K562 (cell line): ENCODE data around the gene VGLL4. TPM values are rescaled to one million over a fixed set of nuclear protein-coding genes. Genes with fewer than 3 reads are reported as not detected.

ENCODE experiments used
- ATAC-seq: fragments of 200-7000 bp; cut with Tn5 transposase; 3 replicates; pipeline ENCODE4 v1.9.1; 2020; ENCODE audit warnings: moderate library complexity
- BruUV-seq: library from RNA; stranded (reverse); fragments of 400-500 nt; replicated peaks from 2 replicates; lab custom pipeline; 2021; lab: Mats Ljungman, UMichigan
- CTCF ChIA-PET: fragments of 300-600 bp; formaldehyde crosslinking; extraction: SDS; loops from one replicate; lab custom pipeline; 2021; ENCODE audit warnings: low intra/inter-chr PET ratio; lab: Yijun Ruan, JAX
- POLR2A ChIA-PET: fragments of 300-600, 350-650 bp; sonication (Branson Sonifier 250); formaldehyde crosslinking; extraction: SDS; loops from one replicate; lab custom pipeline; 2021; ENCODE audit warnings: antibody characterized with exemption, inconsistent platforms; lab: Yijun Ruan, JAX
- DNase-seq, 4 experiments: peaks; one replicate each; pipeline versions ENCODE4 v3.0.0 to v3.0.0-alpha.2; 2011 to 2018; ENCODE audit warnings: low spot score in 3 of 4, mixed read lengths in 3 of 4; ENCODE audit errors: extremely low read depth in 1 of 4
- FAIRE-seq: peaks from 2 replicates; lab custom pipeline; 2011; peaks lifted over from hg19 to GRCh38; lab: Jason Lieb, UNC
- H2AFZ ChIP-seq: 2 replicates; pipeline ENCODE4 v1.6.0; 2011; ENCODE audit warnings: low read depth, low read length, control low read depth, inconsistent platforms
- H3K27ac ChIP-seq: fragments of 200-600 bp; 3 replicates; pipeline ENCODE4 v1.8.0; 2011; ENCODE audit warnings: low read depth, mild to moderate bottlenecking, control low read depth, inconsistent platforms, low read length, moderate library complexity, mixed read lengths; ENCODE audit errors: extremely low read depth
- H3K27me3 ChIP-seq, 2 experiments: fragments of 300-600 bp in 1 of 2; 2 replicates in 1 of 2; 3 replicates in 1 of 2; pipeline versions ENCODE4 v1.6.0 to v1.8.0; 2011; ENCODE audit warnings: inconsistent platforms in 2 of 2, low read length in 2 of 2, mild to moderate bottlenecking in 1 of 2, mixed read lengths in 1 of 2, moderate library complexity in 1 of 2; ENCODE audit not compliant: control insufficient read depth in 2 of 2, insufficient read depth in 2 of 2
- H3K36me3 ChIP-seq: fragments of 300-600 bp; 3 replicates; pipeline ENCODE4 v1.8.0; 2011; ENCODE audit warnings: mild to moderate bottlenecking, low read length, inconsistent platforms; ENCODE audit not compliant: control insufficient read depth, insufficient read depth
- H3K4me1 ChIP-seq, 2 experiments: fragments of 200-600 bp in 1 of 2; replicated peaks in 1 of 2; 2 replicates in 1 of 2; 3 replicates in 1 of 2; pipeline versions ENCODE4 v1.5.1 to v1.8.0; 2011; ENCODE audit warnings: inconsistent platforms in 2 of 2, low read length in 2 of 2, mild to moderate bottlenecking in 1 of 2, mixed read lengths in 1 of 2, moderate library complexity in 1 of 2; ENCODE audit not compliant: control insufficient read depth in 2 of 2, insufficient read depth in 2 of 2
- H3K4me2 ChIP-seq: 2 replicates; pipeline ENCODE4 v1.6.1; 2011; ENCODE audit warnings: low read length, control low read depth, inconsistent platforms, mixed read lengths; ENCODE audit not compliant: insufficient read depth
- H3K4me3 ChIP-seq: fragments of 200-600 bp; sonication (generic), shearing (Covaris generic); 2 replicates; pipeline ENCODE4 v1.5.1; 2016; ENCODE audit warnings: control low read depth, inconsistent platforms
- H3K79me2 ChIP-seq: fragments of 200-600 bp; 3 replicates; pipeline ENCODE4 v1.8.0; 2011; ENCODE audit warnings: low read length, inconsistent platforms; ENCODE audit not compliant: control insufficient read depth, insufficient read depth
- H3K9ac ChIP-seq, 2 experiments: 2 replicates each; pipeline versions ENCODE4 v1.6.0 to v1.6.1; 2011; ENCODE audit warnings: low read depth in 2 of 2, low read length in 2 of 2, control low read depth in 1 of 2, inconsistent platforms in 1 of 2, mild to moderate bottlenecking in 1 of 2, mixed read lengths in 1 of 2; ENCODE audit not compliant: insufficient read depth in 1 of 2
- H3K9me1 ChIP-seq: one replicate; pipeline ENCODE4 v1.6.0; 2011; ENCODE audit warnings: inconsistent platforms, mild to moderate bottlenecking, low read length, moderate library complexity; ENCODE audit not compliant: control insufficient read depth, insufficient read depth
- H3K9me3 ChIP-seq: replicated peaks from 2 replicates; pipeline ENCODE4 v1.5.1; 2011; ENCODE audit warnings: low read depth, low read length, inconsistent platforms; ENCODE audit not compliant: control insufficient read depth, insufficient read depth
- H4K20me1 ChIP-seq: replicated peaks from 2 replicates; pipeline ENCODE4 v1.6.1; 2011; ENCODE audit warnings: low read length, inconsistent platforms, mixed read lengths; ENCODE audit not compliant: control insufficient read depth, insufficient read depth
- CSDE1 ChIP-seq, 2 experiments: fragments of 450-650 bp; IDR thresholded peaks; 2 replicates each; pipeline ENCODE4 v1.6.1; 2016; ENCODE audit warnings: mild to moderate bottlenecking in 1 of 2
- ESRRA ChIP-seq: fragments of 450-650 bp; IDR thresholded peaks from 2 replicates; pipeline ENCODE4 v1.6.1; 2014; ENCODE audit warnings: low read depth, mild to moderate bottlenecking, moderate library complexity, borderline replicate concordance
- HDGF ChIP-seq: fragments of 450-650 bp; IDR thresholded peaks from 2 replicates; pipeline ENCODE4 v1.6.1; 2016
- HIVEP1 ChIP-seq: fragments of 250-450 bp; sonication (Bioruptor Pico); IDR thresholded peaks from 2 replicates; pipeline ENCODE4 v1.4.0; 2020; ENCODE audit warnings: mild to moderate bottlenecking
- MTA1 ChIP-seq: fragments of 450-650 bp; IDR thresholded peaks from 2 replicates; pipeline ENCODE4 v1.6.1; 2017; ENCODE audit warnings: borderline replicate concordance
- NONO ChIP-seq, 2 experiments: fragments of 200-400 bp in 1 of 2; fragments of 450-650 bp in 1 of 2; formaldehyde crosslinking in 1 of 2; IDR thresholded peaks; 2 replicates each; pipeline ENCODE4 v1.6.1; 2017; ENCODE audit warnings: low read depth in 2 of 2, mild to moderate bottlenecking in 2 of 2, moderate library complexity in 2 of 2, low read length in 1 of 2
- POLR2AphosphoS2 ChIP-seq: IDR thresholded peaks from 2 replicates; pipeline ENCODE4 v1.6.1; 2012; ENCODE audit warnings: low read length, improper control_type of control experiment
- POLR2H ChIP-seq: IDR thresholded peaks from 2 replicates; pipeline ENCODE4 v1.6.1; 2016; ENCODE audit warnings: missing genetic modification characterization, low read depth, mild to moderate bottlenecking, control low read depth, missing compliant biosample characterization, moderate library complexity
- PPARD ChIP-seq: fragments of 250-450 bp; sonication (Bioruptor Pico); IDR thresholded peaks from 2 replicates; pipeline ENCODE4 v1.8.0; 2022; ENCODE audit warnings: inconsistent platforms, mild to moderate bottlenecking, moderate library complexity
- SMARCE1 ChIP-seq: fragments of 450-650 bp; IDR thresholded peaks from 2 replicates; pipeline ENCODE4 v1.7.1; 2016; ENCODE audit warnings: mild to moderate bottlenecking
- SRSF7 ChIP-seq: fragments of 200-400 bp; formaldehyde crosslinking; optimal IDR thresholded peaks from 2 replicates; pipeline ENCODE3; 2017; ENCODE audit warnings: mild to moderate bottlenecking, low read depth, low read length
- ZC3H11A ChIP-seq: IDR thresholded peaks from 2 replicates; pipeline ENCODE4 v1.6.1; 2012; ENCODE audit warnings: low read depth, low read length, improper control_type of control experiment
- ZNF239 ChIP-seq: fragments of 250-450 bp; sonication (Bioruptor Pico); IDR thresholded peaks from 2 replicates; pipeline ENCODE4 v1.4.0; 2020; ENCODE audit warnings: mild to moderate bottlenecking
- ZNF584 ChIP-seq: fragments of 200-800 bp; sonication (Bioruptor generic); IDR thresholded peaks from 2 replicates; pipeline ENCODE4 v1.6.1; 2016; ENCODE audit warnings: low read depth, mild to moderate bottlenecking, missing genetic modification characterization, missing compliant biosample characterization
- WGBS: fragments of 100-300 bp; shearing (Covaris generic); methylation state at CpG from one replicate; pipeline ENCODE4 v1.1.6; 2016; ENCODE audit warnings: low coverage, mixed read lengths; ENCODE audit not compliant: insufficient coverage; ENCODE audit errors: missing lambda C conversion rate; 5-methylcytosine and 5-hydroxymethylcytosine counted together
- in situ Hi-C: fragments of 300-500 bp; cut with MboI; formaldehyde crosslinking; loops from 4 replicates; pipeline ENCODE4 v1.15.0; 2018; ENCODE audit warnings: inconsistent platforms, mixed read lengths
- intact Hi-C: fragments of 100-400 bp; cut with micrococcal nuclease; formaldehyde crosslinking; loops from 2 replicates; pipeline ENCODE4 v1.14.2; 2022
- polyA plus RNA-seq, 8 experiments: library from polyadenylated mRNA; depleted of rRNA in 4 of 8; stranded (reverse) in 5 of 8; unstranded in 3 of 8; fragments of >200 nt; fragmentation: Nextera tagmentation in 2 of 8; fragmentation: Illumina TruSeq in 1 of 8; extraction: Ambion mirVana in 2 of 8; extraction: Trizol in 1 of 8; gene quantifications; 2 replicates each; pipeline versions ENCODE4 v1.2.1 to v1.2.3, GENCODE V29; 2011 to 2014; ENCODE audit warnings: inconsistent platforms in 1 of 8, missing spikeins in 1 of 8
- total RNA-seq, 7 experiments: library from RNA; depleted of rRNA in 6 of 7; stranded (reverse); fragments of >200 nt in 6 of 7; fragmentation: Illumina TruSeq in 2 of 7; extraction: Trizol in 2 of 7; gene quantifications; 2 replicates each; pipeline versions ENCODE4 v1.2.1 to v1.2.3, GENCODE V29; 2011 to 2021; ENCODE audit warnings: low replicate concordance in 1 of 7
- TF ChIP-seq, protein P1 (sequence below): fragments of 200-400 bp; formaldehyde crosslinking; IDR thresholded peaks from 2 replicates; pipeline ENCODE4 v1.6.1; 2017; ENCODE audit warnings: mild to moderate bottlenecking, low read depth, low read length, moderate library complexity
- TF ChIP-seq, protein P2 (sequence below): fragments of 250-450 bp; sonication (Bioruptor Pico); IDR thresholded peaks from 2 replicates; pipeline ENCODE4 v1.8.0; 2022; ENCODE audit warnings: inconsistent platforms, mild to moderate bottlenecking, moderate library complexity, borderline replicate concordance
- TF ChIP-seq, protein P3 (sequence below): fragments of 450-650 bp; IDR thresholded peaks from 2 replicates; pipeline ENCODE4 v1.6.1; 2016

Gene VGLL4
- total and polyA plus RNA-seq, 9 of the 15 experiments (the other 6 are each of a cell fraction or from before 2014, with no cell fraction given), result 0.27 to 10.9 (median 8.6) TPM

DNA sequence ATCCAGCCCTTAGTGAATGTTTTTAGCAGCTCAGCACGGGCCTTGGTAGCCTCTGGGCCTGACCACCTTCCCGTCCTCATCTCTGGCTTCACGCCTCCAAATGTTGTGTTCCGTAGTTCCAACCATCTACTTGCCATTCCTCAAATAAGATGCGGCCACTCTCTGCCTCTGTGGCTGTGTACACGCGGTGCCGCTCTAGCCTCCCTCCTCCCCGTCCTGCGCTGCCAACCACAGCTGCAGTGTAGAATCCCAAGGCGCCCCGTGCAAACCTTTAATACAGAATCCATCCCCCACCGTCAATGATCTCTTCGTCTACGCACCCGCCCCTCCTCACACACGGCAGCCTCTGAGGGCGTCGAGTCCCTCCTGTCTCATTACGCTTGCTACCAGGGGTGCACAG lies 77.2 kb downstream of the VGLL4 start:
- intact Hi-C loops (no loop called here), in situ Hi-C loops (no loop called here)
- ChIA-PET CTCF (no interaction called here), POLR2A (interaction anchor here (0.6 to 1.8 kb wide), 3 partner anchors 8 to 224 kb away, joined by 3 to 4 read pairs (median 3); no protein-coding TSS in a partner anchor)
- TF ChIP-seq CSDE1 (IDR thresholded peaks at IDR 0.05) (no peak), MTA1 (no peak), PPARD (CRISPR knock-in tag) (no peak), POLR2H (tag) (no peak), SRSF7 (no peak), ZNF239 (no peak), ZC3H11A (no peak), HIVEP1 (CRISPR knock-in tag) (no peak), HDGF (no peak), POLR2AphosphoS2 (no peak), SMARCE1 (no peak), NONO (IDR thresholded peaks at IDR 0.05; ENCODE audit: low read depth in 2 of 2, low read length in 1 of 2) (no peak), ZNF584 (CRISPR knock-in tag) (no peak), ESRRA (no peak)
- TF ChIP-seq, protein P1, sequence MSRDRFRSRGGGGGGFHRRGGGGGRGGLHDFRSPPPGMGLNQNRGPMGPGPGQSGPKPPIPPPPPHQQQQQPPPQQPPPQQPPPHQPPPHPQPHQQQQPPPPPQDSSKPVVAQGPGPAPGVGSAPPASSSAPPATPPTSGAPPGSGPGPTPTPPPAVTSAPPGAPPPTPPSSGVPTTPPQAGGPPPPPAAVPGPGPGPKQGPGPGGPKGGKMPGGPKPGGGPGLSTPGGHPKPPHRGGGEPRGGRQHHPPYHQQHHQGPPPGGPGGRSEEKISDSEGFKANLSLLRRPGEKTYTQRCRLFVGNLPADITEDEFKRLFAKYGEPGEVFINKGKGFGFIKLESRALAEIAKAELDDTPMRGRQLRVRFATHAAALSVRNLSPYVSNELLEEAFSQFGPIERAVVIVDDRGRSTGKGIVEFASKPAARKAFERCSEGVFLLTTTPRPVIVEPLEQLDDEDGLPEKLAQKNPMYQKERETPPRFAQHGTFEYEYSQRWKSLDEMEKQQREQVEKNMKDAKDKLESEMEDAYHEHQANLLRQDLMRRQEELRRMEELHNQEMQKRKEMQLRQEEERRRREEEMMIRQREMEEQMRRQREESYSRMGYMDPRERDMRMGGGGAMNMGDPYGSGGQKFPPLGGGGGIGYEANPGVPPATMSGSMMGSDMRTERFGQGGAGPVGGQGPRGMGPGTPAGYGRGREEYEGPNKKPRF, result no peak
- TF ChIP-seq, protein P2, sequence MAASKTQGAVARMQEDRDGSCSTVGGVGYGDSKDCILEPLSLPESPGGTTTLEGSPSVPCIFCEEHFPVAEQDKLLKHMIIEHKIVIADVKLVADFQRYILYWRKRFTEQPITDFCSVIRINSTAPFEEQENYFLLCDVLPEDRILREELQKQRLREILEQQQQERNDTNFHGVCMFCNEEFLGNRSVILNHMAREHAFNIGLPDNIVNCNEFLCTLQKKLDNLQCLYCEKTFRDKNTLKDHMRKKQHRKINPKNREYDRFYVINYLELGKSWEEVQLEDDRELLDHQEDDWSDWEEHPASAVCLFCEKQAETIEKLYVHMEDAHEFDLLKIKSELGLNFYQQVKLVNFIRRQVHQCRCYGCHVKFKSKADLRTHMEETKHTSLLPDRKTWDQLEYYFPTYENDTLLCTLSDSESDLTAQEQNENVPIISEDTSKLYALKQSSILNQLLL (CRISPR knock-in tag), result no peak
- TF ChIP-seq, protein P3, sequence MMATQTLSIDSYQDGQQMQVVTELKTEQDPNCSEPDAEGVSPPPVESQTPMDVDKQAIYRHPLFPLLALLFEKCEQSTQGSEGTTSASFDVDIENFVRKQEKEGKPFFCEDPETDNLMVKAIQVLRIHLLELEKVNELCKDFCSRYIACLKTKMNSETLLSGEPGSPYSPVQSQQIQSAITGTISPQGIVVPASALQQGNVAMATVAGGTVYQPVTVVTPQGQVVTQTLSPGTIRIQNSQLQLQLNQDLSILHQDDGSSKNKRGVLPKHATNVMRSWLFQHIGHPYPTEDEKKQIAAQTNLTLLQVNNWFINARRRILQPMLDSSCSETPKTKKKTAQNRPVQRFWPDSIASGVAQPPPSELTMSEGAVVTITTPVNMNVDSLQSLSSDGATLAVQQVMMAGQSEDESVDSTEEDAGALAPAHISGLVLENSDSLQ, result no peak
- Histone ChIP-seq H3K4me3 (no peak overlapping the region), H3K27me3 (peaks cover 0 to 14% of the 10 kb centered on the region in 2 experiments; a peak in 1 of 5 replicates), H3K4me2 (no peak overlapping the region), H2AFZ (no peak overlapping the region), H3K4me1 (peaks cover 0 to 10% of the 10 kb centered on the region in 2 experiments; a peak in 1 of 5 replicates), H4K20me1 (peaks cover 14% of the 10 kb centered on the region), H3K27ac (no peak overlapping the region), H3K36me3 (no peaks in the 10 kb centered on the region; the same call in 2 of the 3 replicates), H3K9me3 (no peaks in the 10 kb centered on the region), H3K79me2 (no peaks in the 10 kb centered on the region), H3K9ac (no peak overlapping the region), H3K9me1 (no peaks in the 10 kb centered on the region)
- no peak for ATAC-seq
- no peak for DNase-seq
- 76% methylated on average over 13 of the region's 20 CpGs for WGBS
- no peak for FAIRE-seq
- BruUV-seq, result no TSS peak
